ENCODE data around the gene SLC25A5.
"Not testable (repeated sequence)": the region's sequence is repeated elsewhere in the genome, so short reads cannot be mapped to it uniquely, and the experiment has no call there.

Gene SLC25A5

GRCh38 chrX:119502727-119503483, 34.7 kb downstream of the SLC25A5 start:
- peak; percentile 60 for DNase-seq (ENCODE audit: low read depth, low spot score)
- TF ChIP-seq CTCF (IDR thresholded peaks at IDR 0.05; ENCODE audit: low read depth, low read length) = no peak
- no peak overlapping the region for H3K4me3 ChIP-seq (ENCODE audit: low read depth, low read length)
- in situ Hi-C loops (cut with HindIII; ENCODE audit: low sequenced_read_pairs) = no loop called here

GRCh38 chrX:119503484-119503861, 35.2 kb downstream of the SLC25A5 start:
- no peak for TF ChIP-seq CTCF (IDR thresholded peaks at IDR 0.05; ENCODE audit: low read depth, low read length)
- in situ Hi-C loops (cut with HindIII; ENCODE audit: low sequenced_read_pairs) = no loop called here
- DNase-seq (ENCODE audit: low read depth, low spot score) = peak; percentile 88
- no peak overlapping the region for H3K4me3 ChIP-seq (ENCODE audit: low read depth, low read length)

- H3K4me3 ChIP-seq (ENCODE audit: low read depth, low read length); in situ Hi-C loops (cut with HindIII; ENCODE audit: low sequenced_read_pairs): not testable (repeated sequence)
These were observed 36.9 kb downstream of the SLC25A5 start for GRCh38 chrX:119505145-119505544.

GRCh38 chrX:119505945-119506344, 37.7 kb downstream of the SLC25A5 start:
- no peak for TF ChIP-seq CTCF (IDR thresholded peaks at IDR 0.05; ENCODE audit: low read depth, low read length)
- H3K4me3 ChIP-seq (ENCODE audit: low read depth, low read length) = no peak overlapping the region
- DNase-seq (ENCODE audit: low read depth, low spot score) = no peak
- in situ Hi-C loops (cut with HindIII; ENCODE audit: low sequenced_read_pairs) = no loop called here

More at GRCh38 chrX:119505145-119505544, 36.9 kb downstream of the SLC25A5 start:
- not testable (repeated sequence) for DNase-seq (ENCODE audit: low read depth, low spot score)

GRCh38 chrX:119507206-119507605, 39.0 kb downstream of the SLC25A5 start:
- H3K4me3 ChIP-seq (ENCODE audit: low read depth, low read length) = no peak overlapping the region
- in situ Hi-C loops (cut with HindIII; ENCODE audit: low sequenced_read_pairs) = no loop called here
- DNase-seq (ENCODE audit: low read depth, low spot score) = no peak
- no peak for TF ChIP-seq CTCF (IDR thresholded peaks at IDR 0.05; ENCODE audit: low read depth, low read length)

GRCh38 chrX:119512146-119512800, 44.0 kb downstream of the SLC25A5 start:
- in situ Hi-C loops (cut with HindIII; ENCODE audit: low sequenced_read_pairs) = no loop called here
- TF ChIP-seq CTCF (IDR thresholded peaks at IDR 0.05; ENCODE audit: low read depth, low read length) = peak; percentile 70
- no peak overlapping the region for H3K4me3 ChIP-seq (ENCODE audit: low read depth, low read length)
- DNase-seq (ENCODE audit: low read depth, low spot score) = peak; percentile 60

- no peak overlapping the region for H3K4me3 ChIP-seq (ENCODE audit: low read depth, low read length)
- in situ Hi-C loops (cut with HindIII; ENCODE audit: low sequenced_read_pairs) = no loop called here
- peak; percentile 80 for TF ChIP-seq CTCF (IDR thresholded peaks at IDR 0.05; ENCODE audit: low read depth, low read length)
- DNase-seq (ENCODE audit: low read depth, low spot score) = peak; percentile 67
These were observed 48.0 kb downstream of the SLC25A5 start for GRCh38 chrX:119516157-119516702.
